ENCODE data around the gene TNS1.
A peak's percentile ranks its signal among the peaks of the same experiment; 100 is the strongest.

Gene TNS1

GRCh38 chr2:218003281-218003944 lies 618 bp upstream of the TNS1 start:
- Histone ChIP-seq H3K27me3 (no peaks in the 10 kb centered on the region), H3K4me1 (peaks cover 52% of the 10 kb centered on the region), H3K36me3 (peaks cover 28% of the 10 kb centered on the region), H3K9me3 (no peaks in the 10 kb centered on the region), H3K4me3 (ENCODE audit: low read depth, low read length) (no peak overlapping the region)
- no peak for TF ChIP-seq CTCF (IDR thresholded peaks at IDR 0.05; ENCODE audit: low read depth, low read length)
- peak; percentile 42 for DNase-seq

- no peak for DNase-seq
- TF ChIP-seq CTCF (IDR thresholded peaks at IDR 0.05; ENCODE audit: low read depth, low read length): no peak
- Histone ChIP-seq H3K36me3 (peaks cover 33% of the 10 kb centered on the region), H3K4me3 (ENCODE audit: low read depth, low read length) (no peak overlapping the region), H3K9me3 (no peaks in the 10 kb centered on the region), H3K4me1 (peaks cover 46% of the 10 kb centered on the region), H3K27me3 (no peaks in the 10 kb centered on the region)
Observed at GRCh38 chr2:218002143-218002844, 501 bp downstream of the TNS1 start.

- Histone ChIP-seq H3K9me3 (no peaks in the 10 kb centered on the region), H3K27me3 (no peaks in the 10 kb centered on the region), H3K36me3 (peaks cover 29% of the 10 kb centered on the region), H3K4me1 (peaks cover 47% of the 10 kb centered on the region), H3K4me3 (ENCODE audit: low read depth, low read length) (no peak overlapping the region)
- no peak for TF ChIP-seq CTCF (IDR thresholded peaks at IDR 0.05; ENCODE audit: low read depth, low read length)
- no peak for DNase-seq
Observed at GRCh38 chr2:218001629-218002028, 1.2 kb downstream of the TNS1 start.

- Histone ChIP-seq H3K36me3 (peaks cover 17% of the 10 kb centered on the region), H3K9me3 (no peaks in the 10 kb centered on the region), H3K4me1 (peaks cover 45% of the 10 kb centered on the region), H3K27me3 (no peaks in the 10 kb centered on the region), H3K4me3 (ENCODE audit: low read depth, low read length) (no peak overlapping the region)
- no peak for TF ChIP-seq CTCF (IDR thresholded peaks at IDR 0.05; ENCODE audit: low read depth, low read length)
- no peak for DNase-seq
Observed at GRCh38 chr2:218000136-218000535, 2.7 kb downstream of the TNS1 start.

GRCh38 chr2:217999595-217999959 lies 3.2 kb downstream of the TNS1 start:
- Histone ChIP-seq H3K27me3 (no peaks in the 10 kb centered on the region), H3K4me3 (ENCODE audit: low read depth, low read length) (no peak overlapping the region), H3K4me1 (peaks cover 45% of the 10 kb centered on the region), H3K9me3 (no peaks in the 10 kb centered on the region), H3K36me3 (peaks cover 23% of the 10 kb centered on the region)
- TF ChIP-seq CTCF (IDR thresholded peaks at IDR 0.05; ENCODE audit: low read depth, low read length): no peak
- no peak for DNase-seq

GRCh38 chr2:217998926-217999594 lies 3.7 kb downstream of the TNS1 start:
- no peaks in the 10 kb centered on the region for H3K9me3 ChIP-seq
- no peak overlapping the region for H3K4me3 ChIP-seq (ENCODE audit: low read depth, low read length)
- DNase-seq: no peak
- TF ChIP-seq CTCF (IDR thresholded peaks at IDR 0.05; ENCODE audit: low read depth, low read length): no peak
- H3K4me1 ChIP-seq: peaks cover 45% of the 10 kb centered on the region
- H3K27me3 ChIP-seq: no peaks in the 10 kb centered on the region
- H3K36me3 ChIP-seq: peaks cover 23% of the 10 kb centered on the region

Data from BE2C (cell line).